Endothelial cell (in vitro differentiated cells): ENCODE measurements around the gene AP3S2. TPM values are rescaled to one million over a fixed set of nuclear protein-coding genes. Genes with fewer than 3 reads are reported as not detected.

ENCODE experiments used
- DNase-seq: peaks from one replicate; pipeline ENCODE4 v3.0.0; 2021; ENCODE audit warnings: low spot score
- H3K27ac Mint-ChIP-seq: one replicate; pipeline ENCODE4 v1.8.0; 2021; ENCODE audit warnings: mixed read lengths, inconsistent platforms; ENCODE audit not compliant: unreplicated experiment
- H3K27me3 Mint-ChIP-seq: one replicate; pipeline ENCODE4 v1.8.0; 2021; ENCODE audit warnings: mild to moderate bottlenecking, moderate library complexity, mixed read lengths, inconsistent platforms; ENCODE audit not compliant: unreplicated experiment
- H3K36me3 Mint-ChIP-seq: one replicate; pipeline ENCODE4 v1.8.0; 2021; ENCODE audit warnings: mild to moderate bottlenecking, low read depth, mixed read lengths, inconsistent platforms; ENCODE audit not compliant: unreplicated experiment
- H3K4me1 Mint-ChIP-seq: one replicate; pipeline ENCODE4 v1.8.0; 2021; ENCODE audit warnings: mild to moderate bottlenecking, mixed read lengths, inconsistent platforms; ENCODE audit not compliant: unreplicated experiment
- H3K4me3 Mint-ChIP-seq: one replicate; pipeline ENCODE4 v1.8.0; 2021; ENCODE audit warnings: mild to moderate bottlenecking, mixed read lengths, inconsistent platforms; ENCODE audit not compliant: unreplicated experiment
- H3K9me3 Mint-ChIP-seq: one replicate; pipeline ENCODE4 v1.8.0; 2021; ENCODE audit warnings: mixed read lengths, inconsistent platforms; ENCODE audit not compliant: unreplicated experiment
- CTCF ChIP-seq: fragments of 200-600 bp; sonication (generic); IDR thresholded peaks from one replicate; pipeline ENCODE4 v1.5.0; 2021; ENCODE audit warnings: antibody characterized with exemption; ENCODE audit not compliant: unreplicated experiment
- total RNA-seq: library from RNA; stranded (reverse); fragmentation: NEBNext Ultra II Directional; extraction: Animal tissue kit (Norgen Biotek cat#: 25700); gene quantifications from one replicate; pipeline ENCODE4 v1.2.1, GENCODE V29; 2021; ENCODE audit not compliant: unreplicated experiment

Gene AP3S2
- total RNA-seq, 1 donor from 2014 or later, result 23.2 TPM

- no peak for DNase-seq
- Mint-ChIP-seq H3K27ac (no peak overlapping the region), H3K9me3 (no peaks in the 10 kb centered on the region), H3K4me1 (peaks cover 6% of the 10 kb centered on the region), H3K4me3 (no peak overlapping the region), H3K36me3 (peaks cover 3% of the 10 kb centered on the region), H3K27me3 (no peaks in the 10 kb centered on the region)
- no peak for TF ChIP-seq CTCF
These were observed 10.3 kb downstream of the AP3S2 start for GRCh38 chr15:89883518-89883917.

- H3K27me3 Mint-ChIP-seq, result no peaks in the 10 kb centered on the region
- H3K4me1 Mint-ChIP-seq, result peaks cover 6% of the 10 kb centered on the region
- H3K36me3 Mint-ChIP-seq, result no peaks in the 10 kb centered on the region
- H3K9me3 Mint-ChIP-seq, result no peaks in the 10 kb centered on the region
- DNase-seq, result no peak
- no peak for TF ChIP-seq CTCF
- H3K4me3 Mint-ChIP-seq, result no peak overlapping the region
- H3K27ac Mint-ChIP-seq, result peak overlapping the region; percentile 11
These were observed 13.1 kb downstream of the AP3S2 start for GRCh38 chr15:89880727-89881126.

- Mint-ChIP-seq H3K27ac (no peak overlapping the region), H3K9me3 (no peaks in the 10 kb centered on the region), H3K4me3 (no peak overlapping the region), H3K36me3 (no peaks in the 10 kb centered on the region), H3K4me1 (peaks cover 6% of the 10 kb centered on the region), H3K27me3 (no peaks in the 10 kb centered on the region)
- TF ChIP-seq CTCF, result no peak
- DNase-seq, result no peak
These were observed 15.5 kb downstream of the AP3S2 start for GRCh38 chr15:89878323-89878722.

- Mint-ChIP-seq H3K4me1 (peaks cover 6% of the 10 kb centered on the region), H3K36me3 (no peaks in the 10 kb centered on the region), H3K27ac (no peak overlapping the region), H3K27me3 (no peaks in the 10 kb centered on the region), H3K9me3 (no peaks in the 10 kb centered on the region), H3K4me3 (no peak overlapping the region)
- no peak for DNase-seq
- no peak for TF ChIP-seq CTCF
These were observed 16.7 kb downstream of the AP3S2 start for GRCh38 chr15:89877083-89877425.

GRCh38 chr15:89876396-89877082, 17.3 kb downstream of the AP3S2 start:
- Mint-ChIP-seq H3K27me3 (no peaks in the 10 kb centered on the region), H3K36me3 (no peaks in the 10 kb centered on the region), H3K4me3 (no peak overlapping the region), H3K4me1 (peaks cover 6% of the 10 kb centered on the region), H3K9me3 (no peaks in the 10 kb centered on the region), H3K27ac (no peak overlapping the region)
- DNase-seq, result no peak
- TF ChIP-seq CTCF, result no peak
